GM21526 (cell line): ENCODE data around the gene RABAC1.

ENCODE experiments used
- ATAC-seq: cut with Tn5 transposase; IDR thresholded peaks from one replicate; pipeline ENCODE4 v1.9.1; 2021; ENCODE audit warnings: moderate library complexity; ENCODE audit not compliant: unreplicated experiment, low FRiP score

RABAC1 gene

GRCh38 chr19:41930926-41931592, 28.1 kb downstream of the RABAC1 start:
- no peak for ATAC-seq

GRCh38 chr19:41930322-41930722, 28.8 kb downstream of the RABAC1 start:
- no peak for ATAC-seq

GRCh38 chr19:41929536-41930071, 29.5 kb downstream of the RABAC1 start:
- ATAC-seq = no peak

GRCh38 chr19:41928754-41929535, 30.2 kb downstream of the RABAC1 start:
- ATAC-seq = no peak

GRCh38 chr19:41928221-41928683, 30.9 kb downstream of the RABAC1 start, which contains the start of gene ERFL:
Gene ERFL, minus strand, starts transcription at chr19:41928449. Its CDS starts 15,530 bp downstream, at chr19:41912919.
- ATAC-seq = no peak

- ATAC-seq = no peak
Observed at GRCh38 chr19:41927497-41928192, 31.5 kb downstream of the RABAC1 start.

- ATAC-seq = no peak
Observed at GRCh38 chr19:41926763-41927496, 32.2 kb downstream of the RABAC1 start.

- ATAC-seq = no peak
Observed at GRCh38 chr19:41926028-41926762, 32.9 kb downstream of the RABAC1 start.

GRCh38 chr19:41925208-41926003, 33.7 kb downstream of the RABAC1 start:
- no peak for ATAC-seq

GRCh38 chr19:41924151-41925145, 34.7 kb downstream of the RABAC1 start:
- no peak for ATAC-seq

GRCh38 chr19:41923045-41923788, 35.9 kb downstream of the RABAC1 start:
- no peak for ATAC-seq

- no peak for ATAC-seq
Observed at GRCh38 chr19:41922585-41922984, 36.5 kb downstream of the RABAC1 start.

GRCh38 chr19:41921577-41922576, 37.2 kb downstream of the RABAC1 start:
- no peak for ATAC-seq

- no peak for ATAC-seq
Observed at GRCh38 chr19:41920882-41921576, 38.1 kb downstream of the RABAC1 start.
